ENCODE results near the gene HMSD.

Gene HMSD

DNA sequence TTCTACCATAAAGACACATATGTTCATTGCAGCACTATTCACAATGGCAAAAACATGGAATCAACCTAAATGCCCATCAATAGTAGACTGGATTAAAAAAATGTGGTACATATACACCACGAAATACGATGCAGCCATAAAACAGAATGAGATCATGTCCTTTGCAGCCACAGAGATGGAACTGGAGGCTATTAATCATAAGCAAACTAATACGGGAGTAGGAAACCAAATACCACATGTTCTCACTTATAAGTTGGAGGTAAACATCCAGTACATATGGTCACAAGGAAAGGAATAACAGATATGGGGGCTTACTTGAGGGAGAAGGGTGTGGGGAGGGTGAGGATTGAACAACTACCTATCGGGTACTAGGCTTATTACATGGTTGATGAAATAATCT, 7.7 kb downstream of the HMSD start:
- no peak for DNase-seq (ENCODE audit: low read depth in 3 of 3)

DNA sequence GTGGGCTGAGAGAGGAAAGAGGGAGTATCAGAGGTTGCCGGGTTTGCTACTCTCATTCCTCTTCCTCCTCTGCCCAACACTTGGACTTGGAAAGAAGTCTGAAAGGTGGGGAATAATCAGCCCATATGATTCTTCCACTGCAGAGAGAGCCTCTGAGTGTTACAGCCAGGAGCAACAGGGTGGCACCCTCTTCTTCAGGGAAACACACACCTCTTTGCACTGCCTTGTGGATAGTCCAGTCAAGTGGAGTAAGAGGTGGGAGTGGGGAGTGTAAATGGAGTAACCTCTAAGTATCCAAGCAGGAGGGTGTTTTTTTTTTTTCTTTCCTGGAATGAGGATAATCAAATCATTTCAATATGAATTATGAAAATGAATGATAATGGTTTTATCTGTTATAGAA, 11.8 kb downstream of the HMSD start:
- no peak for DNase-seq (ENCODE audit: low read depth in 3 of 3)

DNA sequence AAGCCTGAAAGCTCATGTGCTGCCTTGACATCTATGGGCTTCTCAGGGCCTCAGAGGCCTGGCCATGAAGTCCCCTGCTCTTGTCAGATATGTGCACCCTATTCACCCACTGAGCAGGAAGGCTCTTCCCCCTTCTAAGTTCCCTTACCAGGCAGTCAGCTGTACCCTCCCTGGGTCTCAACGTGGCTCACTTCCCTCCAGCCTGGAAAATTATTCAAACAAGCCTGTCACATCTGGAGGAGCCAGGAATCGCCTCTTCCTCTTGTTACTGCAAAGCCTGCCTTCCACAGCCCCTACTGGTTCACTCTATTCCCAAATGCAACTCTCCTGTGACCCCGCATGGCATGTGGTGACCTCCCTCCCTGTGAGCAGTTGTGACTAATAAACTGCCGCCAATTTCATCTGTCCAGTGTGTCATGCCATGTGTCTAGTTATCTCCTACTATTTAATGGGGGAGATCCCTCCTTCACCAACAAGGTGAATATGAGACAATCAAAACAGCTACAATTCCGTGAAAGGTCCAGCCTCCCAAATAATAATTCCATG, 12.4 kb downstream of the HMSD start:
- no peak for DNase-seq (ENCODE audit: low read depth in 3 of 3)

GRCh38 chr18:63962137-63962536, 13.0 kb downstream of the HMSD start:
- DNase-seq (ENCODE audit: low read depth in 3 of 3) = no peak

DNA sequence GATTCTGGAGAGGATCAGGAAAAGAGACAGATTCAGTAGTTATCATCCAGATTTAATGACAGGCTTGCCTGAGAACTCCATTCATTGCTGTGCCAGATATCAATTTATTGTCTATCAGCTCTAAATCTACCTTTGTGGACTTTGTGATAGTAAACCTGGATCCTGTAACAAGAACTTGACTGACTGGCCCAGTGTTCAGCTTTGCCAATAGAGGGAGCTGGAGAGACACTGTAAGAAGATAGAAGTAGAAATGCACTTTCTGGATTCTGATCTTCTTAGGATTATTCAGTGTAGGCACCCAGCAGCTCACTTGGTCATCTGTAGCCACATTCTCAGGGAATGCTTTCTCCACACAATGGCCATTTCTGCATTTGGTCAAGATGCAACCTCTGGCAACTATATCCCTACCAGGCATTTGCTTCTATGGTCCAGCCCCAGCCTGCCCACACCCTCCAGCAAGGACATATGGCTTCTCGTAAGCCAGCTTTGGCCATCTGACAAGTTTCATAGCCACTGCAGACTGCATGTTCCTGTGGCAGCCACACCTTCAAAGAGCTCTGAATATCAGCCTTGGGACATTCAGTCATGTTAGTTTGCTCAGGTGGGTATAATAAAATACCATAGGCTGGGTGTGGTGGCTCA, 14.6 kb downstream of the HMSD start:
- DNase-seq (ENCODE audit: low read depth in 3 of 3) = no peak

- DNase-seq (ENCODE audit: low read depth in 3 of 3) = no peak
Observed at GRCh38 chr18:63964908-63965307, 15.8 kb downstream of the HMSD start.

DNA sequence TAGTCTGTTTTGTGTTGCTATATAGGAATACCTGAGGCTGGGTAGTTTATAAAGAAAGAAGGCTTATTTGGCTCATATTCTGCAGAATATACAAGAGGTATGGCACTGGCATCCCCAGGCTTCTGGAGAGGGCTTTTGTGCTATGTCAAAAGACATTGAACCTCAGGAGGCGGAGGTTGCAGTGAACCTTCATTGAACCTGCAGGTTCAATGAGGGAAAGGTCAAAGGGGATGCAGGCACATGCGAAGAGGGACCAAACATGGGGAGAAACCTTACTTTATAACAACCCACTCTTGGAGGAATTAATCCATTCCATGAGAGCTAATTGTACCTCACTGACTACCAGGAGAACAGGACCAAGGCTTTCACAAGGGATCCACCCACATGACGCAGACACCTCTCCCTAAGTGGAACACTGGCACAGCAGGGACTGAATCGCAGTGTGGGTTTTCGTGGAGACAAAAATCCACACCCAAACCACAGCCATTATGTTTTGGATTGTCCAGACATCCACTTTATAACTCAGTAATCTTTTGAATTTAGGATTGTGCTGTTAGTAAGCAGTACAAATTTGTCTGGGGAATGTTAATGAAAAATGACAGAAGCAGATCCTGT, 16.7 kb downstream of the HMSD start:
- DNase-seq (ENCODE audit: low read depth in 3 of 3) = no peak

GRCh38 chr18:63969942-63970808, 21.1 kb downstream of the HMSD start, which contains the start of gene SERPINB8:
Gene SERPINB8 (plus strand): TSS chr18:63970081. CDS start chr18:63978309, 8,228 bp downstream.
- DNase-seq (ENCODE audit: low read depth in 3 of 3) = peak; percentile 67 to 72 (median 67)

- no peak for DNase-seq (ENCODE audit: low read depth in 3 of 3)
Observed at GRCh38 chr18:63970809-63971205, 21.7 kb downstream of the HMSD start.

GRCh38 chr18:63971320-63972001, 22.4 kb downstream of the HMSD start:
- no peak for DNase-seq (ENCODE audit: low read depth in 3 of 3)

DNA sequence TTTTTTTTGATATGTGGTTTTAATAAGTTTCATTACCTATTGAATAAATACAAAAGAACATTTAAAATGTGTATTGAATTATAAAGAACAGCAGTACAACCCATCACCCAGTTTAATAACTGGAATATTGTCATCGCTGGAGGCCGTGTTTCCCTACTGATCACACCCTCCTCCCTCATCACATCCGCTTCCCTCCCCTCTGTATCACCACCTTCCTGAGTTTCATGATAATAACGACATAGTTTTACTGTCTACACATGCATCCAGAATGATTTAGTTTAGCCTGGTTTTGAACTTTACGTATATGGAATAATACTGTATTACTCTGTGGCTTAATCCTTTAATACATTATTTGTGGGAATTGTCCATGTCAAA, 22.9 kb downstream of the HMSD start:
- DNase-seq (ENCODE audit: low read depth in 3 of 3) = no peak

GRCh38 chr18:63974991-63975390, 25.9 kb downstream of the HMSD start:
- DNase-seq (ENCODE audit: low read depth in 3 of 3) = no peak

GRCh38 chr18:63975628-63976027, 26.5 kb downstream of the HMSD start:
- no peak for DNase-seq (ENCODE audit: low read depth in 3 of 3)

DNA sequence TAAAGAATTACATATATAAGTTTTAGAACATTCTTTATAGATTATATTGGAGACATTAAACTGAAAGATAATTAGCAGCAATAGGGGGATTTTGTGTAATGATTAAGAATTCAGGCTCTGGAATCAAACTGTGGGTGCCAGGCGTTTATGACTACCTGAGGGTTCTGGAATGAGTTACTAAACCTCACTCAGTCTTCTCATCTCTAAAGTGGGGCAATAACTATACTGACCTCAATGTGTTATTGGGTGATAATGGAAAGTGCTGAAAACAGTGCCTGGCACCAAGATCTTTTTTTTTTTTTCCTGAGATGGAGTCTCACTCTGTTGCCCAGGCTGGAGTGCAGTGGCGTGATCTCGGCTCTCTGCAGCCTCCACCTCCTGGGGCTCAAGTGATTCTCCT, 27.9 kb downstream of the HMSD start:
- no peak for DNase-seq (ENCODE audit: low read depth in 3 of 3)

DNA sequence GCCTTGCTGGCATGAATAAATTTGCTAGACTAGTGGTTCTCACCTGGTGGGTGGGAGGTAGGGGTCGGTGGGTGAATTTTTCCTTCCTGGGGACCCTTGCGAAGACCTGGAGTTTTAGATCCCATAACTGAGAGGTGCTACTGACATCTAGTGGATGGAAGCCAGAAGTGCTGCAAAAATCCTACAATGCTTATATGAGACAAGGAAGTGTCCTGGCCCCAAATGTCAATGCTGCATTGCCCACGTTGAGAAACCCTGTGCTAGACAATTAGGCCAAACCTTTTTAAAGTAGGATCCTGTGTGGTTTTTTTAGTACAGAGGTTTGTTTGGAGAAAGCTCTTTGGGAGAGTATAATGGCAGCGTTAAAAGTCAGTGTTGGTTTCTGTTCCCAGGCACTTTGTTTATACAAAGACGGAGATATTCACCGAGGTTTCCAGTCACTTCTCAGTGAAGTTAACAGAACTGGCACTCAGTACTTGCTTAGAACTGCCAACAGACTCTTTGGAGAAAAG, 30.4 kb downstream of the HMSD start:
- DNase-seq (ENCODE audit: low read depth in 3 of 3) = no peak

DNA sequence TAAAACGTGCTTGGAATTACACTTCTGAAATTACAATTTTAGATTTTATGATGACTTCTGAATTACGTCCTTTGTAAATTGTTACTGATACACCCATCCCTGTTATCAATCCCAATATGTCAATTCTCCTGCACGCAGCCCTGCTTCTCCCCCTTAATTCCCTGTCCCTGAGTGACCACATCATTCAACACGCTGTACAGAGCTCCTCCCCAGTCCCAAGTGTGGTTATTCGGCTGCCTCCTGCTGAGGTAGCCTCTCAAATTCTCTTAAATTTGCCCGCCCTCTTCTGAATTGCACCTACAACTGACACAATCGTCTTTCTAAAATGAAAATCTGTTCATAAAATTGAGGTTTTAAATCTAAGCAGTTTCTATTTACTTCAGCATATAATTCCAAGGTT, 30.9 kb downstream of the HMSD start:
- no peak for DNase-seq (ENCODE audit: low read depth in 3 of 3)

DNA sequence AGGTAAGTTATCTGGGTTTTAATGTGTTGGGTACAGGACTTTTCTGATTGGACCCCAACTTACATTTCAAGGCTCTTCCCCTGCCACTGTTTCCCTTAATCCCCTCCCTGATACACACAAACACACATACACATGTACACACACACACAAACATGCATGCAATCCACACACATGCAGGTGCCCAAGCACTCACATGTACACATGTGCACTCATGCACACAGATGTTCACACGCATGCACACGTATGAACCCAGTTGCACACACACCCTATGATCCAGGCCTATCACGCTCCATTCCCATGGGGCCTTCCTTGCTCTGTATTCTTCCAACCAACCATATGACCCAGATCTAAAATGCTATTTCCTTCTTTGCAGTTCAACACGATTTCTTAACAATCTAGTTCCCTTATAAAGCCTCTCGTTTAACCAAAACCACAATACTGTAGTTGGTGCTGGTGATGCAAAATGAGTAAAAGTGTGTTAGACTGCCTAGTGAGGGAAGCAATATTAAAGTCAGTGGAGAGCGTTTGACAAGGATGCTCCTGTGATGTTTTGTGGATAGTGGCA, 31.9 kb downstream of the HMSD start:
- DNase-seq (ENCODE audit: low read depth in 3 of 3) = no peak

GRCh38 chr18:63981719-63982118, 32.6 kb downstream of the HMSD start:
- DNase-seq (ENCODE audit: low read depth in 3 of 3) = no peak

- no peak for DNase-seq (ENCODE audit: low read depth in 3 of 3)
Observed at GRCh38 chr18:63982361-63982760, 33.3 kb downstream of the HMSD start.

DNA sequence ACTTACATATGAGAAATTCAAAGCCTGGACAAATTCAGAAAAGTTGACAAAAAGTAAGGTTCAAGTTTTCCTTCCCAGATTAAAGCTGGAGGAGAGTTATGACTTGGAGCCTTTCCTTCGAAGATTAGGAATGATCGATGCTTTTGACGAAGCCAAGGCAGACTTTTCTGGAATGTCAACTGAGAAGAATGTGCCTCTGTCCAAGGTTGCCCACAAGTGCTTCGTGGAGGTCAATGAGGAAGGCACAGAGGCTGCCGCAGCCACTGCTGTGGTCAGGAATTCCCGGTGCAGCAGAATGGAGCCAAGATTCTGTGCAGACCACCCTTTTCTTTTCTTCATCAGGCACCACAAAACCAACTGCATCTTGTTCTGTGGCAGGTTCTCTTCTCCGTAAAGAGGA, 37.8 kb downstream of the HMSD start:
- DNase-seq (ENCODE audit: low read depth in 3 of 3) = no peak

GRCh38 chr18:63987743-63988142, 38.6 kb downstream of the HMSD start:
- no peak for DNase-seq (ENCODE audit: low read depth in 3 of 3)
